Astrocyte of the spinal cord (primary cell): Measurements from ENCODE around the gene DPH2.

Source experiments
- DNase-seq: peaks from one replicate; pipeline ENCODE4 v3.0.0; 2011; ENCODE audit warnings: low read depth, low spot score
- H3K4me3 ChIP-seq: 2 replicates; pipeline ENCODE4 v1.5.1; 2011; ENCODE audit warnings: low read depth, mild to moderate bottlenecking, low read length, moderate library complexity
- CTCF ChIP-seq: IDR thresholded peaks from 2 replicates; pipeline ENCODE4 v1.5.1; 2012; ENCODE audit warnings: low read depth, mild to moderate bottlenecking, low read length, inconsistent platforms
- in situ Hi-C: cut with HindIII; loops from 2 replicates; pipeline ENCODE4 v1.10.0; 2017; ENCODE audit warnings: low sequenced_read_pairs

Gene DPH2

GRCh38 chr1:43978264-43978550 is 8.4 kb downstream of the DPH2 start:
- H3K4me3 ChIP-seq = peak overlapping the region; percentile 59
- in situ Hi-C loops = no loop called here
- TF ChIP-seq CTCF = no peak
- DNase-seq = no peak

GRCh38 chr1:43978551-43979260 is 8.9 kb downstream of the DPH2 start, which contains the start of gene B4GALT2:
B4GALT2 (plus strand) TSS chr1:43979210; CDS start chr1:43981161, 1,951 bp downstream.
- DNase-seq = no peak
- TF ChIP-seq CTCF = no peak
- peak within 1 kb of the TSS; percentile 59 for H3K4me3 ChIP-seq
- in situ Hi-C loops = no loop called here

- TF ChIP-seq CTCF = no peak
- in situ Hi-C loops = no loop called here
- no peak for DNase-seq
- peak overlapping the region; percentile 59 for H3K4me3 ChIP-seq
These were observed 9.4 kb downstream of the DPH2 start for GRCh38 chr1:43979261-43979527.

GRCh38 chr1:43979528-43980254 is 9.9 kb downstream of the DPH2 start:
- TF ChIP-seq CTCF = no peak
- in situ Hi-C loops = no loop called here
- H3K4me3 ChIP-seq = peak overlapping the region; percentile 59
- DNase-seq = peak; percentile 40

GRCh38 chr1:43980255-43981134 is 10.7 kb downstream of the DPH2 start:
- in situ Hi-C loops = no loop called here
- TF ChIP-seq CTCF = no peak
- no peak for DNase-seq
- peak overlapping the region; percentile 59 for H3K4me3 ChIP-seq

- in situ Hi-C loops = no loop called here
- H3K4me3 ChIP-seq = no peak overlapping the region
- no peak for DNase-seq
- no peak for TF ChIP-seq CTCF
These were observed 11.3 kb downstream of the DPH2 start for GRCh38 chr1:43981135-43981491.
